ENCODE results near the gene AIDA. TPM values are rescaled to one million over a fixed set of nuclear protein-coding genes. Genes with fewer than 3 reads are reported as not detected.
"Not testable (repeated sequence)": the region's sequence is repeated elsewhere in the genome, so short reads cannot be mapped to it uniquely, and the experiment has no call there.

The AIDA gene
- polyA plus RNA-seq (2012; ENCODE audit: insufficient read depth, insufficient read length), result 35.0 TPM

DNA sequence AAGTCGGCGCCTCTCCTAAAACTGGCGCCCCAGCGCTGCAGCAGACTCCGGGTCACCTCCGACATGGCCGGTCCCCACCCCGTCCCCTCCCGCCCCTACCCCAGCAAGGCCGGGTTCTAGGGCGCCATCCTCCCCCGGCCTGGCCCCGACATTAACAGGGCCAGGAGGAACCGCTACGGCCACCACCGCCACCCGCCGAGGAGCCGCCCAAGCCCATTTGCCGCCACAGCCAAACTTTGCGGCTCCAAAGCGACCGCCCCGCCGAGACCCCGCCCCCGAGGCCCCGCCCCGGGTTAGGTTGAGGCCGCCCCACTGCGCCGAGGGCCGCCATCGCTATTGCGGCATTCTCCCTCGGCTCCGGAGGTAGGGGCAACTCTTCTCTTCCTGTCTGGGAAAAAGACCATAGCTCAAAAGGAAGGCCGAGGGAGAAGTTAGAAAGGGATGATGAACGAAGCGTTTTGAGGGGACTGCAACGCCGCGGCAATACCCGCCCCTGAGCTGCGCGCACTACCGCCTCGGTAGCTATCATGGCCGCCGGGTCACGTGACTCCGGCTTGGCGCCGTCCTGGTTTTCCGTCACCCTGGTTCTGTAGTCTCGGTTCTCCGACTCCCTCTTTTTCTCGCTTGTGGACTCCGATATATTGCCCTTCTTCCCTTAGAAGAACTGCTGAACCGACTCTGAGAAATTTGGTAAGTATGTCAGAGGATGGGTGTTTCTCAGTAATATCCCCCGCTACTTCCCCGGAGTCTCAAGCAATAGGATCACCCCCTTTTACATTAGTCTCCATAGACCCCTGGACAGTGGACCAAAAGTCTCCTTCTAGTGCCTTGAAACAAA is at the start of gene AIDA, which contains the start of gene BROX:
Gene AIDA (minus strand): TSS at position 239 of the 838 bp plus-strand sequence. CDS start 174 bp downstream, at position 65.
Gene BROX (plus strand): TSS at position 312 of the 838 bp plus-strand sequence. CDS start 3,136 bp downstream, outside the sequence.
- peak within 1 kb of the TSS; percentile 99 for H3K4me3 ChIP-seq (ENCODE audit: low read length)
- peak; percentile 79 for DNase-seq (ENCODE audit: low read depth, low spot score)

GRCh38 chr1:222761083-222761482 is 48.8 kb upstream of the AIDA start:
- no peak overlapping the region for H3K4me3 ChIP-seq (ENCODE audit: low read length)
- no peak for DNase-seq (ENCODE audit: low read depth, low spot score)

DNA sequence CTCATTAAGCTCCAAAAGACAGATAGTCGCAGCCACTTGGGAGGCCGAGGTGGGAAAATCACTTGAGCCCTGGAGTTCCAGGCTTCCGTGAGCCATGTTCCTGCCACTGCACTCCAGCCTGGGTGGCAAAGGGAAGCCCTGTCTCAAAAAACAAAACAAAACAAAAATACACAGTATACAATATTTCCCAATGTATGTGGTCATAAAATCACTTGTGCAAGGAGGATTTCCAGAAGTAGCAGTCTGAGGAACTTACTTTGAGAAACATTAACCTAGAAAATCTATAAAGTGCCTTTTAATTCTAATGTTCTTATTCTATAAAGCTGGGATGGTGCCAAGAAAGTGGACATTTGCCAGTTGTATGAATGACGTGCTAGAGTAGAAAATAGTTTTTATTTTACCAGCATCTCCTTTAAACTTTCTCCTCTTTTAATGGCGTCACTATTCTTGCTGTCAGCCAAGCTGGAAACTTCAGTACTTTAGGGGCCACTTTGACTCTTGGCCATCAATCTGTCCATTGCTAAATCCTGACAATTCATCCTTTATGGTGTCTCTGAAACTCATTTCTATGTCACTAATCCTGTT is 47.3 kb upstream of the AIDA start:
- no peak overlapping the region for H3K4me3 ChIP-seq (ENCODE audit: low read length)
- DNase-seq (ENCODE audit: low read depth, low spot score), result no peak

DNA sequence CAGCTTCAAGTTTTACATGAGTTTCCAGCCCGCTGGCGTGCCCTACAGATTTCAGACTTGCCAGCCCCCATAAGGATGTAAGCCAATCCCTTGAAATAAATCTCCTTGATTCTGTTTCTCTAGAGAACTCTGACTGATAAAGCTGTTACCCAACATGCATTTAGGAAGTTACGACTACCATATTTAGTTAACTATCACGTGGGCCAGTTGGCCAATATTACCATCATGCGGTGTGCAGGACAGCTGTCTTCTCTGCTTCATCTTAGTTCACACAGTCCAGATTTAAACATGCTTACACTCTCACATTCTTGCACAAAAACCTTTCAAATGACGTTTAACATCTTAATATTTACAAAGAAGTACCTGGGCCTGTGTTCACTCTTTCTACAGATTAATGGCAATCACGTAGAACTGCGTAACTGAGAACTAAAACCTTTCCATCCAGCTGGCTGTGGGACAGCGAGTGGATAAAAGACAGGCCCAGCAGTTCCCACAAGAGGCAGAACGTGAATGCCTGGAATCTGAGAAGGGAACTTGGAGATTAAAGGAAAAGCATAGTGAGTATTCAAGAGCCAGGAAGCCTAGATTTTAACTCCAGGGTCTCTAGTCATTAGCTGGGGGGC is 45.5 kb upstream of the AIDA start:
- no peak for DNase-seq (ENCODE audit: low read depth, low spot score)
- H3K4me3 ChIP-seq (ENCODE audit: low read length), result no peak overlapping the region

GRCh38 chr1:222754366-222755139 is 42.3 kb upstream of the AIDA start:
- H3K4me3 ChIP-seq (ENCODE audit: low read length), result no peak overlapping the region
- DNase-seq (ENCODE audit: low read depth, low spot score), result no peak

- DNase-seq (ENCODE audit: low read depth, low spot score), result no peak
- no peak overlapping the region for H3K4me3 ChIP-seq (ENCODE audit: low read length)
Observed at GRCh38 chr1:222751255-222751654, 39.0 kb upstream of the AIDA start.

- no peak for DNase-seq (ENCODE audit: low read depth, low spot score)
- H3K4me3 ChIP-seq (ENCODE audit: low read length), result no peak overlapping the region
Observed at GRCh38 chr1:222750651-222751050, 38.4 kb upstream of the AIDA start.

DNA sequence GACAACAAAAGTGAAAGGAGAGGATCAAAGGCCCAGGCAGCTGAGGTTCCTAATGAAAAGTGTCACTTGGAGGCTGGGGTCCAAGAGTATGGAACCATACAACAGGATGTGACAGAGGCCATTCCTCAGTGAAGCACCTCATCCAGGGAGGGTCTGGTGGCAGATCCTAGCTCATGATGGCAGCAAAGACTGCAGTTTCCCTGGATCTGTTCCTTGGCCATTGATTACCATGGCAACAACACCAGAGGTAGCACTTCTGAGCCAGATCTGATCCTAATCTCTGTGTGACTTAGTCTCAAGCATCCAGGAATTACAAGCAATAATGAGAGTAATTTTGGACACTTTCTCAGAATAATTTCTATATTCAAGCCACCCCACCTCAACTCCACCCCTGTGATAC is 37.6 kb upstream of the AIDA start:
- no peak for DNase-seq (ENCODE audit: low read depth, low spot score)
- H3K4me3 ChIP-seq (ENCODE audit: low read length), result no peak overlapping the region

DNA sequence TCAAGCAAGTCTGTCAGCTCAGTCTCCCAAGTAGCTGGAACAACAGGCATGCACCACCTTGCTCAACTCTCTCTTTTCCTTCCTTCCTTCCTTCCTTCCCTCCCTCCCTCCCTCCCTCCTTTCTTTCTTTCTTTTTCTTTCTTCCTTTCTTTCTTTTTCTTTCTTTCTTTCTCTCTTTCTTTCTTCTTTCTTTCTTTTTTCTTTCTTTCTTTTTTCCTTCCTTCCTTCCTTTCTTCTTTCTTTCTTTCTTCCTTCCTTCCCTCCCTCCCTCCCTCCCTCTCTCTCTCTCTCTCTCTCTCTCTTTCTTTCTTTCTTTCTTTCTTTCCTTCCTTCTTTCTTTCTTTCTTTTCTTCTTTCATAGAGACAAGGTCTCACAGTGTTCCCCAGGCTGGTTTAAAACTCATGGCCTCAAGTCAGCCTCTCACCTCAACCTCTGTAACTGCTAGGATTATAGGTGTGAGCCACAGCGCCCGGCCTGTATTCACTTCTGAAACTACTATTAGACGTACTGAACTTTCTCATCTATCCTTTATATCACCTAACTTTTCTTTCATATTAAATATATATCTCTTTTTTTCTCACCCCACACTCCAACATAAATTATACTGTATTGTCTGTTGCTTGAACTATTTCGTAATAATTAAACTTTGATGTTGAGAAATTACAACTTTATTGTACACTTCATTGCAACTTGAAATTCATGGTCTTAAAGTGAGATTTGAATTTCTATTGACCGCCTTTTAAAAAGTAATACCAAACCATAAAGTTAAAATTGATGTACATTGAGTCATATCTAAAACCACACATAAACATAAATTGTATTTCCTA is 29.6 kb upstream of the AIDA start:
- DNase-seq (ENCODE audit: low read depth, low spot score); H3K4me3 ChIP-seq (ENCODE audit: low read length): not testable (repeated sequence)

DNA sequence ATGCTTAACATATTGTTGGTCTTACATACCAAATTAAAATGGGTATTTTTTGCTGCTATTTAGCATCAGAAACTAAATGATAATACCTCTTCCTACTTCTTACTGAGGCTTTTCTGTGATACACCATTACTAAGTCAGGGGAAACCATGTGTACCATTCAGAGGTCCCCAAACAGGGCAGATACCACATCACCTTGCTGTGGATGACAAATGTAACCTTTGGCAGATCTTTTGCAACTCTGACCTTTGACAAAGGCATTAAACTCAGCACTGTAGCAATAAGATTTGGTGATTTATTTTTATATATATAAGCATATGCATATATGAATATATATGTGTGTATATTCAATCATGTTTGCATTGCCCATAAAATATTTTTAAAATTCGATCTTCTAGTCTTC is 27.6 kb upstream of the AIDA start:
- no peak overlapping the region for H3K4me3 ChIP-seq (ENCODE audit: low read length)
- no peak for DNase-seq (ENCODE audit: low read depth, low spot score)

DNA sequence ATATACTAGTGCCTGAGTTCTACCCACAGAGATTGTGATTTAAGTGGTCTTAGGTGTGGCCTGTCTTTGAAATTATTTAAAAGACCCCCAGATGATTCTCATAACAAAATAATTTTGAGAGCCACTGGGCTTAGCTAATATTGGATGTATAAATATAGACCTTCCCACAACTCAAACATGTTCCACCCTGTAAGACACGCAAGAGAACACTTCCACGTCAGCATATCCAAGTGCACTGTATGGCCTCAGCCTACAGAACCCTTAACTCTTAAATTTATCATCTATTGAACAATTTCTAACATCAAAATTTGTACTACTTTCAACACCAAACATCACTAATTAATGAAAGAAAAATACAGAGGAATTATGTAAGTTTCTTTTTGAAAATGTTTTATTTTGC is 27.2 kb upstream of the AIDA start:
- DNase-seq (ENCODE audit: low read depth, low spot score), result no peak
- no peak overlapping the region for H3K4me3 ChIP-seq (ENCODE audit: low read length)

DNA sequence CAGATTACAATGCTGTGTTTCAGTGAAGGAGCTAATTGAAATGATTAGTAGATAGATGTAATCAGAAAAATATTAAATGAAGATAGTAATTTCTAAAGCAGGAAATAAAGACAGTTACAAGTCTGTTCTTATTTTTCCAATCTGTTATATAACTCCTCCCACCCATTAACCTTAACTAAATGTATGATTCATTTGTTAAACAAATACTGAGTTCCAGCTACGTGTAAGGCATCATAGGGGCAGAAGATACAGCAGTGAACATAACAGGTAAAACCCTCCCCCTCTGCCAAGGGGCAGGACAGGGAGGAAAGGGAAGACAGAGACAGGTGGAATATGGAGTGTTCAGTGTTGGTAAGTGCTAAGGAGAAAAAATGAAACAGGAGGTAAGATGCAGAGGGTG is 24.7 kb upstream of the AIDA start, which contains the start of gene FAM177B:
Gene FAM177B (plus strand): TSS at position 231 of the 400 bp plus-strand sequence. CDS start 9,344 bp downstream, outside the sequence.
- DNase-seq (ENCODE audit: low read depth, low spot score), result no peak
- no peak within 1 kb of the TSS for H3K4me3 ChIP-seq (ENCODE audit: low read length)

DNA sequence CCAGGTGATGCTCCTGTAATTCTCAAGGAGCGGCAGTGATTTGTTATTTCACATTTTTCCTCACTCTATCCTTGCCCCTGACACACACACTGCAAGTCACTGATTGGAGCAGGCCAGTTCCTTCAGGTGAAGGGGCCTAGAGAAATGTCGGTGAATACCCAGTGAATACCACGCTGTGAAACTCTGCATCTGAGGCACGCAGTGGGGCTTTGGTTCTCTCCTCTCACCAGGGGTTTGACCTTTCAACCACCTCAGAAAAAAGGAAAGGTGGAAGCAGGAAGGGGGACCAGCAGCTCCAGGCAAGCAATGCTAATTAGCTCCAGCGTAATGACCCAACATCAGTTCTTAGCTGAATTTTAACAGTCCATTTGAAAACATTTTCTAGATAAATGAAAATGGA is 24.2 kb upstream of the AIDA start:
- no peak for DNase-seq (ENCODE audit: low read depth, low spot score)
- no peak overlapping the region for H3K4me3 ChIP-seq (ENCODE audit: low read length)

DNA sequence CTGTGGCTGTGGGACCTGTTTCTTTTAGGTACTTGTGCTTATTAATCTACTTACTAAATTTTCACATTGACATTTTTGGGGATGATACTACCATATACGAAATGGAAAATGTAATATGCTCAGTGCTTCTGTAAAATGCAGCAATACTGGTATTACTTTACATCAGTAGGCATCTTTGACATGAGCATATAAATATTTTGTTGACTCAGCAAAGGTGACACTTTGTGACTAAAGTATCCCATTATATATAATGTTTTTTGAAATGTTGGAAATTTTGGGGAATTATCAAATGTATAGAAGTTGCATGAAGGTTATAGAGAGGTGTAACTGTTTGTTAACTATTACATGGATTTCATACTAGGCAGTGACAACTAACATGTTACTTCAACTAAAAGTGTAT is 22.4 kb upstream of the AIDA start:
- DNase-seq (ENCODE audit: low read depth, low spot score), result no peak

DNA sequence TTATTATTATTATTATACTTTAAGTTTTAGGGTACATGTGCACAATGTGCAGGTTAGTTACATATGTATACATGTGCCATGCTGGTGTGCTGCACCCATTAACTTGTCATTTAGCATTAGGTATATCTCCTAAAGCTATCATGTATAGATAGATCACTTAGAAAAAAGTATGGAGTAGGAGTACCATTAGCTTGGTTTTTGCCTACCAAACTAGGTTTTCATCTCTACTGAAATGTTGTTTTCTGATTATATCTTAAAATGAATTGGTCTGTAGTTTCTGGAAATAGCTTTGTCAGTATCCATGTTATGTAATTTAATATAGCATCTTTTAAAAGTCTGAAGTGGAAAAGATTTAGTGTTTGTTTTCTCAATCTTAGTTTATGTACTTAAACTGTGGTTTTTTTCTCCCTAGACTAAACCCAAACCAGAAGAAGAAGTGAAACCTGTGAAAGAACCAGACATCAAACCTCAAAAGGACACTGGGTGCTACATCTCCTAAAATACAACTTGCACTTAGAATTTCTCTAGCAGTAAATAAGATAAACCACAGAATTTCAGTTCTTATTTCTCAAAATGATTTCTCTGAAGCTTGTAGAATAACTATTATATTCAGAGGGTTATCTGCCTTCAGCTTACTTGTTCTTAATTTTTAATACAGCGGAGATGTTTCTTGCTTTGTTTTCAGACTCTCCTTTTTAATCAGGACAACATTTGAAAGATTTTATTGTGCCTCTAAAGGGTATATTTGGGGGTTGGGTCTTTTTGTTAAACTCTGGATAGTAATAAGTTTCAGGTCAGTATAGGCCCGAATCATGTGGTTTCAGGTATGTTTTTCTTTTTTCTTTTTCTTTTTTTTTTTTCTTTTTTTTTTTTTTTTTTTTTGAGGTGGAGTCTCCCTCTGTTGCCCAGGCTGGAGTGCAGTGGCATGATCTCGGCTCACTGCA is 20.2 kb upstream of the AIDA start:
- DNase-seq (ENCODE audit: low read depth, low spot score), result no peak
- H3K4me3 ChIP-seq (ENCODE audit: low read length), result no peak overlapping the region

More for the DNA sequence above, 22.4 kb upstream of the AIDA start:
- H3K4me3 ChIP-seq (ENCODE audit: low read length), result no peak overlapping the region

- no peak overlapping the region for H3K4me3 ChIP-seq (ENCODE audit: low read length)
- no peak for DNase-seq (ENCODE audit: low read depth, low spot score)
Observed at GRCh38 chr1:222730866-222731265, 18.6 kb upstream of the AIDA start.

GRCh38 chr1:222728746-222729145 is 16.5 kb upstream of the AIDA start:
- no peak for DNase-seq (ENCODE audit: low read depth, low spot score)

More at GRCh38 chr1:222728746-222729145, 16.5 kb upstream of the AIDA start:
- H3K4me3 ChIP-seq (ENCODE audit: low read length), result no peak overlapping the region
